Measurements from ENCODE around the gene MEG3. TPM values are rescaled to one million over a fixed set of nuclear protein-coding genes. Genes with fewer than 3 reads are reported as not detected.

MEG3 gene
- total RNA-seq, 1 experiment from 2014 or later, result not detected

DNA sequence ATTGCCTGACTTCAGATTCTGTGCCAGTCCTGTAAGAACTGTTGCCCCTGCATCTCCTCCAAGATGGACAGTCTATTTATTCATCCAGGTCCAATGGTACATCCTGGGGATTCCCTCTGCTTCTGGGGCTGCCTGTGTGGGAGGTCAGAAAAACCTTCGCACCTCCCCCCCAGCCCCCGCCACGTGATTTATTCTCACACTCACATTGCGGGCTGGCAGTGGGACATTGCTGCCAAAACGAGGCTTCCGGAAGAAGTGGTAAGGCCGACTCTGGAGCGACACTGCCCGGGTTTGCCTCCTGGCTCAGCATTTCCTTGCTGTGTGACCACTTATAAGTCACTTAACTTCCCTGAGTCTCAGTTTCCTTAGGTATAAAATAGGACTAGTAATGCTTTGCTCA is 83.5 kb downstream of the MEG3 start:
- H3K36me3 Mint-ChIP-seq (ENCODE audit: insufficient read depth, unreplicated experiment), result no peaks in the 10 kb centered on the region
- H3K9me3 Mint-ChIP-seq (ENCODE audit: unreplicated experiment), result no peaks in the 10 kb centered on the region
- DNase-seq (ENCODE audit: unreplicated experiment), result no peak
- POLR2A ChIA-PET, result no interaction called here
- no peak overlapping the region for H3K4me3 Mint-ChIP-seq (ENCODE audit: unreplicated experiment)
- no TSS peak for BruUV-seq (replicated peaks)
- no peak overlapping the region for H3K27ac Mint-ChIP-seq (ENCODE audit: low read depth, unreplicated experiment)
- H3K27me3 Mint-ChIP-seq (ENCODE audit: insufficient read depth, unreplicated experiment), result peaks cover 29% of the 10 kb centered on the region
- H3K4me1 Mint-ChIP-seq (ENCODE audit: insufficient read depth, unreplicated experiment), result peaks cover 6% of the 10 kb centered on the region
- CTCF ChIA-PET, result no interaction called here
- intact Hi-C loops (cut with micrococcal nuclease), result no loop called here
- TF ChIP-seq, protein P1, sequence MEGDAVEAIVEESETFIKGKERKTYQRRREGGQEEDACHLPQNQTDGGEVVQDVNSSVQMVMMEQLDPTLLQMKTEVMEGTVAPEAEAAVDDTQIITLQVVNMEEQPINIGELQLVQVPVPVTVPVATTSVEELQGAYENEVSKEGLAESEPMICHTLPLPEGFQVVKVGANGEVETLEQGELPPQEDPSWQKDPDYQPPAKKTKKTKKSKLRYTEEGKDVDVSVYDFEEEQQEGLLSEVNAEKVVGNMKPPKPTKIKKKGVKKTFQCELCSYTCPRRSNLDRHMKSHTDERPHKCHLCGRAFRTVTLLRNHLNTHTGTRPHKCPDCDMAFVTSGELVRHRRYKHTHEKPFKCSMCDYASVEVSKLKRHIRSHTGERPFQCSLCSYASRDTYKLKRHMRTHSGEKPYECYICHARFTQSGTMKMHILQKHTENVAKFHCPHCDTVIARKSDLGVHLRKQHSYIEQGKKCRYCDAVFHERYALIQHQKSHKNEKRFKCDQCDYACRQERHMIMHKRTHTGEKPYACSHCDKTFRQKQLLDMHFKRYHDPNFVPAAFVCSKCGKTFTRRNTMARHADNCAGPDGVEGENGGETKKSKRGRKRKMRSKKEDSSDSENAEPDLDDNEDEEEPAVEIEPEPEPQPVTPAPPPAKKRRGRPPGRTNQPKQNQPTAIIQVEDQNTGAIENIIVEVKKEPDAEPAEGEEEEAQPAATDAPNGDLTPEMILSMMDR (IDR thresholded peaks at IDR 0.05; ENCODE audit: unreplicated experiment), result no peak

Small RNAs within 50 kb of the gene (microRNA-seq; reads per million reads assigned to microRNA genes)
- gene MIR127 (10.6 reads per million, percentile 51 among the genes with 10 or more reads in this experiment), gene MIR136 (not detected), gene MIR2392 (not detected), gene MIR337 (not detected), gene MIR431 (0.66 reads per million), gene MIR432 (0.93 reads per million), gene MIR433 (not detected), gene MIR493 (0.93 reads per million), gene MIR665 (not detected)

Other genes with a start within 250 kb of the MEG3 start
- gene BEGAIN, start 238.7 kb upstream of the MEG3 start, total RNA-seq (2022), result 3.6 and 7.0 TPM in 2 replicates
- not detected in 2 replicates for gene DLK1, start 99.2 kb upstream of the MEG3 start, total RNA-seq (2022)
- gene RTL1, start 77.6 kb downstream of the MEG3 start, total RNA-seq (2022), result not detected in 2 replicates